Head of caudate nucleus (tissue), 42 donors: ENCODE data around the gene BCKDK.
A peak's percentile ranks its signal among the peaks of the same experiment; 100 is the strongest.

ENCODE experiments used
- DNase-seq, 42 donors: peaks; one replicate each; pipeline versions ENCODE4 v3.0.0 to v3.0.0-alpha.2; 2020 to 2021; ENCODE audit warnings: mixed read lengths in 7 of 42
- intact Hi-C: fragments of 100-400 bp; cut with DNase I; formaldehyde crosslinking; loops from one replicate; pipeline ENCODE4 v1.15.0; 2022

BCKDK gene

GRCh38 chr16:31113121-31114120 is 5.2 kb downstream of the BCKDK start:
- intact Hi-C loops, result no loop called here
- peak in 1 of 42 donors; percentile 52 for DNase-seq

GRCh38 chr16:31114468-31114867 is 6.3 kb downstream of the BCKDK start:
- intact Hi-C loops, result no loop called here
- no peak for DNase-seq

GRCh38 chr16:31117384-31118222 is 9.4 kb downstream of the BCKDK start, which contains the start of gene KAT8:
Gene KAT8 (plus strand): TSS chr16:31117664. CDS start chr16:31117682, 18 bp downstream.
- peak; percentile 97 to 100 (median 99) for DNase-seq
- intact Hi-C loops, result no loop called here

GRCh38 chr16:31118223-31119155 is 10.3 kb downstream of the BCKDK start:
- DNase-seq, result peak in 1 of 42 donors; percentile 32
- intact Hi-C loops, result no loop called here

GRCh38 chr16:31120129-31120528 is 11.9 kb downstream of the BCKDK start:
- no peak for DNase-seq
- intact Hi-C loops, result no loop called here

GRCh38 chr16:31125844-31126243 is 17.7 kb downstream of the BCKDK start:
- no peak for DNase-seq
- intact Hi-C loops, result no loop called here

GRCh38 chr16:31127182-31127581 is 19.0 kb downstream of the BCKDK start:
- no peak for DNase-seq

GRCh38 chr16:31128711-31129567 is 20.8 kb downstream of the BCKDK start:
- DNase-seq, result peak in 25 of 42 donors; percentile 16 to 74 (median 44)
- intact Hi-C loops, result no loop called here

More at GRCh38 chr16:31127182-31127581, 19.0 kb downstream of the BCKDK start:
- intact Hi-C loops, result no loop called here

- DNase-seq, result peak in 17 of 42 donors; percentile 15 to 65 (median 45)
- intact Hi-C loops, result no loop called here
Observed at GRCh38 chr16:31129568-31130335, 21.6 kb downstream of the BCKDK start.

GRCh38 chr16:31130336-31130891 is 22.2 kb downstream of the BCKDK start:
- intact Hi-C loops, result no loop called here
- no peak for DNase-seq

- no peak for DNase-seq
- intact Hi-C loops, result no loop called here
Observed at GRCh38 chr16:31130899-31131298, 22.7 kb downstream of the BCKDK start.

GRCh38 chr16:31131416-31131815 is 23.2 kb downstream of the BCKDK start:
- DNase-seq, result no peak
- intact Hi-C loops, result no loop called here

GRCh38 chr16:31131841-31132271 is 23.7 kb downstream of the BCKDK start:
- no peak for DNase-seq
- intact Hi-C loops, result no loop called here

- DNase-seq, result no peak
- intact Hi-C loops, result no loop called here
Observed at GRCh38 chr16:31132303-31132979, 24.3 kb downstream of the BCKDK start.

GRCh38 chr16:31133046-31133501 is 24.9 kb downstream of the BCKDK start:
- DNase-seq, result no peak
- intact Hi-C loops, result no loop called here

GRCh38 chr16:31134091-31134571 is 25.9 kb downstream of the BCKDK start:
- intact Hi-C loops, result no loop called here
- peak in 1 of 42 donors; percentile 16 for DNase-seq
